A549 (cell line): ENCODE results near the gene MRPL16. TPM values are rescaled to one million over a fixed set of nuclear protein-coding genes. Genes with fewer than 3 reads are reported as not detected.

Experiments used
- ATAC-seq, 2 experiments: fragments of 200-7000 bp in 1 of 2; fragments of >200 bp in 1 of 2; cut with Nextera tagmentation in 1 of 2; cut with Tn5 transposase in 1 of 2; 3 replicates each; pipeline versions ENCODE4 v1.8.0 to v1.9.1; 2018 to 2020; ENCODE audit warnings: mild to moderate bottlenecking in 1 of 2, moderate library complexity in 1 of 2
- CTCF ChIA-PET: fragments of 300-600 bp; sonication (Branson Sonifier 250); formaldehyde crosslinking; extraction: SDS; loops from one replicate; lab custom pipeline; 2021; ENCODE audit warnings: antibody characterized with exemption, inconsistent platforms; lab: Yijun Ruan, JAX
- POLR2A ChIA-PET: fragments of 350-600 bp; formaldehyde crosslinking; extraction: SDS; loops from one replicate; lab custom pipeline; 2021; ENCODE audit warnings: antibody characterized with exemption, inconsistent platforms; lab: Yijun Ruan, JAX
- DNase-seq, 2 experiments: peaks; one replicate each; pipeline versions ENCODE4 v3.0.0 to v3.0.0-alpha.2; 2011 to 2016; ENCODE audit warnings: low read depth in 1 of 2, low spot score in 1 of 2
- FAIRE-seq: peaks from 2 replicates; lab custom pipeline; 2011; peaks lifted over from hg19 to GRCh38; lab: Jason Lieb, UNC
- H3K27ac ChIP-seq, 2 experiments: fragments of >200 bp; sonication (Bioruptor Twin); formaldehyde crosslinking; 3 replicates each; pipeline ENCODE4 v1.5.1; 2016 to 2017
- H3K4me1 ChIP-seq: fragments of >200 bp; sonication (Bioruptor Twin); formaldehyde crosslinking; 3 replicates; pipeline ENCODE4 v1.6.1; 2016
- H3K4me2 ChIP-seq: fragments of >200 bp; sonication (Bioruptor Twin); formaldehyde crosslinking; 3 replicates; pipeline ENCODE4 v1.6.1; 2016
- H3K4me3 ChIP-seq: fragments of >200 bp; sonication (Bioruptor Twin); formaldehyde crosslinking; 3 replicates; pipeline ENCODE4 v1.5.1; 2016
- H3K9me3 ChIP-seq: fragments of >200 bp; sonication (Bioruptor Twin); formaldehyde crosslinking; 3 replicates; pipeline ENCODE4 v1.6.1; 2016
- CHD4 ChIP-seq: fragments of 200-600 bp; sonication (generic); IDR thresholded peaks from 2 replicates; pipeline ENCODE4 v1.6.1; 2016; ENCODE audit warnings: antibody characterized with exemption, mild to moderate bottlenecking, borderline replicate concordance
- FOSL2 ChIP-seq, 2 experiments: fragments of 450-650 bp in 1 of 2; fragments of >200 bp in 1 of 2; sonication (Bioruptor Twin) in 1 of 2; formaldehyde crosslinking; IDR thresholded peaks; 2 replicates each; pipeline versions ENCODE4 v1.5.0 to v1.6.1; 2016 to 2020; ENCODE audit warnings: mild to moderate bottlenecking in 1 of 2, moderate library complexity in 1 of 2
- FOXS1 ChIP-seq: fragments of 250-450 bp; sonication (Bioruptor Pico); IDR thresholded peaks from 2 replicates; pipeline ENCODE4 v1.5.0; 2020; ENCODE audit warnings: mild to moderate bottlenecking, moderate library complexity
- HEYL ChIP-seq: fragments of 250-450 bp; sonication (Bioruptor Pico); IDR thresholded peaks from 2 replicates; pipeline ENCODE4 v1.8.0; 2021; ENCODE audit warnings: mild to moderate bottlenecking, moderate library complexity
- HOXB13 ChIP-seq: fragments of 250-450 bp; sonication (Bioruptor Pico); IDR thresholded peaks from 2 replicates; pipeline ENCODE4 v1.5.0; 2020; ENCODE audit warnings: low read depth, mild to moderate bottlenecking, moderate library complexity
- JUN ChIP-seq, 2 experiments: fragments of >200 bp; sonication (Bioruptor Twin); formaldehyde crosslinking; IDR thresholded peaks; 2 replicates in 1 of 2; 3 replicates in 1 of 2; pipeline ENCODE4 v1.6.1; 2016 to 2017
- MAFK ChIP-seq: fragments of 450-650 bp; IDR thresholded peaks from 2 replicates; pipeline ENCODE4 v1.6.1; 2014; ENCODE audit not compliant: partially characterized antibody
- NPAS2 ChIP-seq: fragments of 250-450 bp; sonication (Bioruptor Pico); IDR thresholded peaks from 2 replicates; pipeline ENCODE4 v1.8.0; 2022; ENCODE audit warnings: mild to moderate bottlenecking, moderate library complexity, borderline replicate concordance
- RFX5 ChIP-seq: fragments of 450-650 bp; IDR thresholded peaks from 2 replicates; pipeline ENCODE4 v1.7.1; 2014; ENCODE audit warnings: antibody characterized with exemption, mild to moderate bottlenecking, moderate library complexity
- RNF2 ChIP-seq: fragments of 200-600 bp; sonication (generic); IDR thresholded peaks from 2 replicates; pipeline ENCODE4 v1.6.1; 2016; ENCODE audit warnings: low read depth, mild to moderate bottlenecking, antibody characterized with exemption, moderate library complexity, borderline replicate concordance
- WGBS: methylation state at CpG from one replicate; pipeline ENCODE4 v1.1.6; 2017; ENCODE audit errors: missing lambda C conversion rate; 5-methylcytosine and 5-hydroxymethylcytosine counted together
- polyA plus RNA-seq, 4 experiments: library from polyadenylated mRNA; depleted of rRNA in 3 of 4; stranded (reverse); fragments of >200 nt; fragmentation: RNase III in 1 of 4; extraction: RNeasy Plus Mini Kit Qiagen cat#74134 plus additional on column Dnase treatment in 1 of 4; gene quantifications; 2 replicates in 3 of 4; 3 replicates in 1 of 4; pipeline ENCODE4 v1.2.3, GENCODE V29; 2011 to 2017
- TF ChIP-seq, protein P1 (sequence below): fragments of >200 bp; sonication (Bioruptor Twin); formaldehyde crosslinking; IDR thresholded peaks from 2 replicates; pipeline ENCODE4 v1.6.1; 2016
- TF ChIP-seq, protein P2 (sequence below): IDR thresholded peaks from 2 replicates; pipeline ENCODE4 v1.6.1; 2012; ENCODE audit warnings: low read depth, borderline replicate concordance
- TF ChIP-seq, protein P3 (sequence below): IDR thresholded peaks from 2 replicates; pipeline ENCODE4 v1.6.1; 2012
- TF ChIP-seq, protein P4 (sequence below): fragments of >200 bp; sonication (Bioruptor Twin); formaldehyde crosslinking; IDR thresholded peaks from 3 replicates; pipeline ENCODE4 v1.6.1; 2016
- TF ChIP-seq, protein P5 (sequence below): fragments of 200-600 bp; sonication (generic); IDR thresholded peaks from 2 replicates; pipeline ENCODE4 v1.6.1; 2016; ENCODE audit warnings: antibody characterized with exemption, mild to moderate bottlenecking, moderate library complexity

Gene MRPL16
- polyA plus RNA-seq, 2 of the 4 experiments (the other 2 are of a cell fraction) = 57.3 to 77.7 TPM

DNA sequence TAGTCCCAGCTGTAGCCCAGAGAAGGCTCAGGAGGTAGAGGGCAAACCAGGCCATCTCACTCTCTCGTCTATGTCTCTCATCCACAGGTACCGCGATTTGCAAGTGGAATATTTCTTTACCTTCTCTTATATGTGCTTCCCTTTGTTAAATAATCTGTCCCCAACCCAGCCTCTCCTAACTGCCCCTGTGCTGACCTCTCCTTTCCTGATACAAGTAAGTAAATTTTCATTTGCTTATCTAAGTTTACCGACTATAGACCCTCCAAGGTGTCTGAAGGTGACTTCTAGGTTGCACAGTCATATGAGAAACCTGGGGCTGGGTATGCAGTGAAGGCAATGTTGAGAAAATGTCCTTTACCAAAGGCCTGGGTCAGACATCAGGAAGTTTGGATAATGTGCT lies 34.8 kb upstream of the MRPL16 start, which contains the start of gene CBLIF:
Gene CBLIF (minus strand): TSS at position 101 of the 400 bp plus-strand sequence. CDS start 46 bp downstream, at position 55.
- Histone ChIP-seq H3K4me2 (no peak within 1 kb of the TSS), H3K4me1 (peaks cover 6% of the 10 kb centered on the region; the same call in 1 of the 3 replicates), H3K9me3 (no peaks in the 10 kb centered on the region), H3K4me3 (no peak within 1 kb of the TSS), H3K27ac (no peak within 1 kb of the TSS)
- CTCF ChIA-PET = interaction anchor here (1.1 kb wide), 1 partner anchor 11 kb away, joined by 3 read pairs; no protein-coding TSS in a partner anchor
- no peak for DNase-seq
- 67% methylated on average over 4 of the region's 4 CpGs for WGBS
- TF ChIP-seq CHD4 (no peak), MAFK (no peak), HEYL (CRISPR knock-in tag) (no peak)
- ATAC-seq = no peak
- FAIRE-seq = no peak
- POLR2A ChIA-PET = no interaction called here

DNA sequence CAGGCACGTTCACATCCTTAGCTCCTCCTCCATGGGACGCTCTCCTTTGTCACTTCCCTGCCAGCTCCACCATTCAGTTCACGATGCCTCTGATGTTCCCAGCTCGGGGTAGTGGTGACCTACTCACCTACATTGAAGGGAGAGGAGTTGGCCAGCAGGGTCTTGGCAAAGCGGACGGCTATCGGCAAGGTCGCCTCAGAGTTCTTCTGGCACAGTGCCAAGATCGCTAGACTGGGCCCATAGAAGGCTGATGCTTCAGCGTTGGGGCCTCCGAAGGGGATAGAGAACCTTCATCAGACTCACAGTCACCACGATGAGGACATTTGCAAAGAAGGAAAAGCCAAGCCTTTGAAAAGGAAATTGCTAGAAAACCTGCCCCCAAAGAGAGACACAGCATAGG lies 31.7 kb upstream of the MRPL16 start:
- Histone ChIP-seq H3K27ac (no peak overlapping the region), H3K9me3 (no peaks in the 10 kb centered on the region), H3K4me2 (no peak overlapping the region), H3K4me1 (no peaks in the 10 kb centered on the region), H3K4me3 (no peak overlapping the region)
- POLR2A ChIA-PET = no interaction called here
- FAIRE-seq (no peak), DNase-seq (no peak), ATAC-seq (no peak)
- CTCF ChIA-PET = no interaction called here
- 27% methylated on average over 10 of the region's 12 CpGs for WGBS
- no peak for TF ChIP-seq FOXS1
- TF ChIP-seq, protein P1, sequence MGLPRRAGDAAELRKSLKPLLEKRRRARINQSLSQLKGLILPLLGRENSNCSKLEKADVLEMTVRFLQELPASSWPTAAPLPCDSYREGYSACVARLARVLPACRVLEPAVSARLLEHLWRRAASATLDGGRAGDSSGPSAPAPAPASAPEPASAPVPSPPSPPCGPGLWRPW = no peak
- no peak for TF ChIP-seq RNF2
- no peak for TF ChIP-seq HEYL (CRISPR knock-in tag)
- no peak for TF ChIP-seq RFX5
- TF ChIP-seq FOSL2 (IDR thresholded peaks at IDR 0.05) = no peak
- TF ChIP-seq FOSL2 (CRISPR knock-in tag; IDR thresholded peaks at IDR 0.05) = no peak

DNA sequence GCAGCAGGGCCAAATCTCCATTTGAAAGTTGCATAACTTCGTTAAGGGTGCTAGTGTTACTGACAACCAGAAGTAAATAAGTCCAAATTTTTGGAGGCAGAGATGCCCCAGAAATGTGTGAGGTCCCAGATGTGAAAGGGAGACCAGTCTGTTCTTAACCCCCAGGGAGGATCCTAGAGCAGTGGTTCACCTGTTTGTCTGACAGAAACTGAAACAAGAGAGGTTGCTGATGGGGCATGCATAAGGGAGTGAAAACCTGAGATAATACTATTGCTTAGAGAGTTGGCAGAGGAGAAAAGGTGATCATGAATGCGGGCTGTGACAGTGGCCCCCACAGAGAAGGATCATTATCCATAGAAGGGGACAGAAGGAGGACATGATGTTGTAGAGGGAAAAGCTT lies 30.9 kb upstream of the MRPL16 start:
- no peak overlapping the region for H3K4me3 ChIP-seq
- H3K4me1 ChIP-seq = no peaks in the 10 kb centered on the region
- CTCF ChIA-PET = no interaction called here
- 38% methylated on average over 2 of the region's 2 CpGs for WGBS
- POLR2A ChIA-PET = no interaction called here
- FAIRE-seq (no peak), ATAC-seq (no peak), DNase-seq (no peak)
- no peak overlapping the region for H3K27ac ChIP-seq
- TF ChIP-seq, protein P2, sequence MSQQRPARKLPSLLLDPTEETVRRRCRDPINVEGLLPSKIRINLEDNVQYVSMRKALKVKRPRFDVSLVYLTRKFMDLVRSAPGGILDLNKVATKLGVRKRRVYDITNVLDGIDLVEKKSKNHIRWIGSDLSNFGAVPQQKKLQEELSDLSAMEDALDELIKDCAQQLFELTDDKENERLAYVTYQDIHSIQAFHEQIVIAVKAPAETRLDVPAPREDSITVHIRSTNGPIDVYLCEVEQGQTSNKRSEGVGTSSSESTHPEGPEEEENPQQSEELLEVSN = no peak
- no peak for TF ChIP-seq RNF2
- no peak overlapping the region for H3K4me2 ChIP-seq
- no peaks in the 10 kb centered on the region for H3K9me3 ChIP-seq

DNA sequence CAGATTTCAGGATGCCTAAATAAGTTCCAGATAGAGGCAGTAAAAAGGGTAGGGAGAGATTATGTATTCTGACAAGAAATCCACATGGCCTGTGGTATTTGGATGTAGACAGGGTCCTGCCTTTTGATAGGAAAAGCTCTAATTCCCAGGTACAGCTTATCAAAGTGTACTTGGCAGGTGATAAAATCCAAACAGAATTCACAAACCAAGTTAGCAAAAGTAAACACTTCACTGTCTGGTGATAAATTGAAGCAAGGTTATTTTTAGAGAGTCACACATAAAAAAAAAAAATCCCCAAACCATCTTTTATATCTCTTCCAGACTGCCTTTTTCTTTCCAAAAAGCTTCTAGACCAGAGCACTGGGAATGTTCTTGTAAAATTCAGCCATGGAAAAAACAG lies 29.0 kb upstream of the MRPL16 start:
- TF ChIP-seq, protein P3, sequence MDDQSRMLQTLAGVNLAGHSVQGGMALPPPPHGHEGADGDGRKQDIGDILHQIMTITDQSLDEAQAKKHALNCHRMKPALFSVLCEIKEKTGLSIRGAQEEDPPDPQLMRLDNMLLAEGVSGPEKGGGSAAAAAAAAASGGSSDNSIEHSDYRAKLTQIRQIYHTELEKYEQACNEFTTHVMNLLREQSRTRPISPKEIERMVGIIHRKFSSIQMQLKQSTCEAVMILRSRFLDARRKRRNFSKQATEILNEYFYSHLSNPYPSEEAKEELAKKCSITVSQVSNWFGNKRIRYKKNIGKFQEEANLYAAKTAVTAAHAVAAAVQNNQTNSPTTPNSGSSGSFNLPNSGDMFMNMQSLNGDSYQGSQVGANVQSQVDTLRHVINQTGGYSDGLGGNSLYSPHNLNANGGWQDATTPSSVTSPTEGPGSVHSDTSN = no peak
- no peak for TF ChIP-seq JUN (IDR thresholded peaks at IDR 0.05)
- no peak for TF ChIP-seq HOXB13 (CRISPR knock-in tag)
- TF ChIP-seq, protein P1 = no peak
- TF ChIP-seq, protein P4, sequence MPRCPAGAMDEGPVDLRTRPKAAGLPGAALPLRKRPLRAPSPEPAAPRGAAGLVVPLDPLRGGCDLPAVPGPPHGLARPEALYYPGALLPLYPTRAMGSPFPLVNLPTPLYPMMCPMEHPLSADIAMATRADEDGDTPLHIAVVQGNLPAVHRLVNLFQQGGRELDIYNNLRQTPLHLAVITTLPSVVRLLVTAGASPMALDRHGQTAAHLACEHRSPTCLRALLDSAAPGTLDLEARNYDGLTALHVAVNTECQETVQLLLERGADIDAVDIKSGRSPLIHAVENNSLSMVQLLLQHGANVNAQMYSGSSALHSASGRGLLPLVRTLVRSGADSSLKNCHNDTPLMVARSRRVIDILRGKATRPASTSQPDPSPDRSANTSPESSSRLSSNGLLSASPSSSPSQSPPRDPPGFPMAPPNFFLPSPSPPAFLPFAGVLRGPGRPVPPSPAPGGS = no peak
- no peak for TF ChIP-seq NPAS2 (CRISPR knock-in tag)
- no peak for TF ChIP-seq RNF2
- TF ChIP-seq, protein P5, sequence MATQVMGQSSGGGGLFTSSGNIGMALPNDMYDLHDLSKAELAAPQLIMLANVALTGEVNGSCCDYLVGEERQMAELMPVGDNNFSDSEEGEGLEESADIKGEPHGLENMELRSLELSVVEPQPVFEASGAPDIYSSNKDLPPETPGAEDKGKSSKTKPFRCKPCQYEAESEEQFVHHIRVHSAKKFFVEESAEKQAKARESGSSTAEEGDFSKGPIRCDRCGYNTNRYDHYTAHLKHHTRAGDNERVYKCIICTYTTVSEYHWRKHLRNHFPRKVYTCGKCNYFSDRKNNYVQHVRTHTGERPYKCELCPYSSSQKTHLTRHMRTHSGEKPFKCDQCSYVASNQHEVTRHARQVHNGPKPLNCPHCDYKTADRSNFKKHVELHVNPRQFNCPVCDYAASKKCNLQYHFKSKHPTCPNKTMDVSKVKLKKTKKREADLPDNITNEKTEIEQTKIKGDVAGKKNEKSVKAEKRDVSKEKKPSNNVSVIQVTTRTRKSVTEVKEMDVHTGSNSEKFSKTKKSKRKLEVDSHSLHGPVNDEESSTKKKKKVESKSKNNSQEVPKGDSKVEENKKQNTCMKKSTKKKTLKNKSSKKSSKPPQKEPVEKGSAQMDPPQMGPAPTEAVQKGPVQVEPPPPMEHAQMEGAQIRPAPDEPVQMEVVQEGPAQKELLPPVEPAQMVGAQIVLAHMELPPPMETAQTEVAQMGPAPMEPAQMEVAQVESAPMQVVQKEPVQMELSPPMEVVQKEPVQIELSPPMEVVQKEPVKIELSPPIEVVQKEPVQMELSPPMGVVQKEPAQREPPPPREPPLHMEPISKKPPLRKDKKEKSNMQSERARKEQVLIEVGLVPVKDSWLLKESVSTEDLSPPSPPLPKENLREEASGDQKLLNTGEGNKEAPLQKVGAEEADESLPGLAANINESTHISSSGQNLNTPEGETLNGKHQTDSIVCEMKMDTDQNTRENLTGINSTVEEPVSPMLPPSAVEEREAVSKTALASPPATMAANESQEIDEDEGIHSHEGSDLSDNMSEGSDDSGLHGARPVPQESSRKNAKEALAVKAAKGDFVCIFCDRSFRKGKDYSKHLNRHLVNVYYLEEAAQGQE = no peak
- TF ChIP-seq, all 56 proteins: peak for 0
- CTCF ChIA-PET = no interaction called here
- no peak overlapping the region for H3K4me2 ChIP-seq
- H3K4me1 ChIP-seq = no peaks in the 10 kb centered on the region
- H3K9me3 ChIP-seq = no peaks in the 10 kb centered on the region
- POLR2A ChIA-PET = no interaction called here
- ATAC-seq (no peak), FAIRE-seq (no peak), DNase-seq (no peak)
- no peak overlapping the region for H3K4me3 ChIP-seq
- no peak overlapping the region for H3K27ac ChIP-seq
